Esophagus muscularis mucosa (tissue), 4 donors: Measurements from ENCODE around the gene PRKX.

ENCODE experiments used
- CTCF ChIP-seq, 3 experiments: fragments of 200-600 bp in 2 of 3; fragments of 450-650 bp in 1 of 3; sonication (generic) in 2 of 3; IDR thresholded peaks; one replicate each; pipeline ENCODE4 v1.5.1; 2017 to 2019; ENCODE audit warnings: antibody characterized with exemption in 3 of 3, mild to moderate bottlenecking in 2 of 3, moderate library complexity in 1 of 3
- EP300 ChIP-seq: sonication (generic); formaldehyde crosslinking; IDR thresholded peaks from one replicate; pipeline ENCODE4 v1.6.1; 2017; ENCODE audit warnings: antibody characterized with exemption
- POLR2A ChIP-seq: fragments of 450-650 bp; IDR thresholded peaks from one replicate; pipeline ENCODE4 v1.6.1; 2017; ENCODE audit warnings: antibody characterized with exemption, moderate library complexity, mild to moderate bottlenecking, low read depth
- POLR2AphosphoS5 ChIP-seq, 2 donors: sonication (generic); formaldehyde crosslinking; IDR thresholded peaks; one replicate each; pipeline ENCODE4 v1.6.1; 2017; ENCODE audit warnings: antibody characterized with exemption in 2 of 2

GRCh38 chrX:3636803-3637202 is 76.6 kb downstream of the PRKX start:
- TF ChIP-seq CTCF (IDR thresholded peaks at IDR 0.05) (no peak), POLR2A (no peak), EP300 (no peak), POLR2AphosphoS5 (IDR thresholded peaks at IDR 0.05) (no peak)
